HAP-1 (cell line): ENCODE measurements around the gene RBM43.
A peak's percentile ranks its signal among the peaks of the same experiment; 100 is the strongest.
"Not testable (repeated sequence)": the region's sequence is repeated elsewhere in the genome, so short reads cannot be mapped to it uniquely, and the experiment has no call there.

Experiments
- DNase-seq, 2 experiments: peaks; one replicate each; pipeline ENCODE4 v3.0.0-alpha.2; 2016 to 2020; ENCODE audit warnings: low spot score in 2 of 2
- H3K27me3 ChIP-seq: fragments of 250-450 bp; sonication (Bioruptor Pico); 2 replicates; pipeline ENCODE4 v1.5.1; 2020; ENCODE audit warnings: low read depth, mild to moderate bottlenecking, moderate library complexity
- H3K36me3 ChIP-seq: fragments of 250-450 bp; sonication (Bioruptor Pico); replicated peaks from 2 replicates; pipeline ENCODE4 v1.5.1; 2020; ENCODE audit warnings: mild to moderate bottlenecking
- H3K4me1 ChIP-seq: fragments of 250-450 bp; sonication (Bioruptor Pico); 2 replicates; pipeline ENCODE4 v1.5.1; 2020; ENCODE audit warnings: mild to moderate bottlenecking
- H3K4me3 ChIP-seq: fragments of 250-450 bp; sonication (Bioruptor Pico); 2 replicates; pipeline ENCODE4 v1.5.1; 2020; ENCODE audit warnings: mild to moderate bottlenecking, moderate library complexity
- H3K9me3 ChIP-seq: fragments of 250-450 bp; sonication (Bioruptor Pico); 2 replicates; pipeline ENCODE4 v1.5.1; 2020; ENCODE audit warnings: mild to moderate bottlenecking, moderate library complexity
- in situ Hi-C: fragments of 300-500 bp; cut with MboI; formaldehyde crosslinking; loops from 3 replicates; pipeline ENCODE4 v1.14.3; 2020; ENCODE audit warnings: low sequenced_read_pairs, inconsistent platforms, mixed read lengths

The RBM43 gene

GRCh38 chr2:151261231-151261976 lies at the start of gene RBM43:
Gene RBM43, minus strand, starts transcription at chr2:151261863. Its CDS starts 136 bp downstream, at chr2:151261727.
- H3K27me3 ChIP-seq: no peaks in the 10 kb centered on the region
- H3K9me3 ChIP-seq: no peaks in the 10 kb centered on the region
- DNase-seq: peak; percentile 76 to 84
- H3K4me1 ChIP-seq: peaks cover 11% of the 10 kb centered on the region
- H3K36me3 ChIP-seq: no peaks in the 10 kb centered on the region
- in situ Hi-C loops: no loop called here
- peak within 1 kb of the TSS; percentile 41 for H3K4me3 ChIP-seq

GRCh38 chr2:151310313-151310712 lies 48.6 kb upstream of the RBM43 start:
- in situ Hi-C loops, DNase-seq: not testable (repeated sequence)

GRCh38 chr2:151306621-151307020 lies 45.0 kb upstream of the RBM43 start:
- no peak overlapping the region for H3K4me3 ChIP-seq
- no peaks in the 10 kb centered on the region for H3K36me3 ChIP-seq
- in situ Hi-C loops: no loop called here
- H3K9me3 ChIP-seq: no peaks in the 10 kb centered on the region
- DNase-seq: no peak
- no peaks in the 10 kb centered on the region for H3K4me1 ChIP-seq
- H3K27me3 ChIP-seq: no peaks in the 10 kb centered on the region

More at GRCh38 chr2:151310313-151310712, 48.6 kb upstream of the RBM43 start:
- H3K9me3 ChIP-seq, H3K4me1 ChIP-seq, H3K36me3 ChIP-seq, H3K4me3 ChIP-seq, H3K27me3 ChIP-seq: not testable (repeated sequence)

GRCh38 chr2:151305129-151305691 lies 43.5 kb upstream of the RBM43 start:
- Histone ChIP-seq H3K4me3 (no peak overlapping the region), H3K9me3 (no peaks in the 10 kb centered on the region), H3K27me3 (no peaks in the 10 kb centered on the region), H3K36me3 (no peaks in the 10 kb centered on the region), H3K4me1 (no peaks in the 10 kb centered on the region)
- in situ Hi-C loops: no loop called here
- DNase-seq: no peak

- H3K27me3 ChIP-seq: no peaks in the 10 kb centered on the region
- no peaks in the 10 kb centered on the region for H3K4me1 ChIP-seq
- H3K9me3 ChIP-seq: no peaks in the 10 kb centered on the region
- H3K4me3 ChIP-seq: no peak overlapping the region
- H3K36me3 ChIP-seq: no peaks in the 10 kb centered on the region
- no peak for DNase-seq
- in situ Hi-C loops: no loop called here
Observed at GRCh38 chr2:151302879-151303278, 41.2 kb upstream of the RBM43 start.

- Histone ChIP-seq H3K4me1 (no peaks in the 10 kb centered on the region), H3K36me3 (no peaks in the 10 kb centered on the region), H3K4me3 (no peak overlapping the region), H3K9me3 (no peaks in the 10 kb centered on the region), H3K27me3 (no peaks in the 10 kb centered on the region)
- DNase-seq: no peak
- in situ Hi-C loops: no loop called here
Observed at GRCh38 chr2:151302404-151302803, 40.7 kb upstream of the RBM43 start.

GRCh38 chr2:151299920-151300539 lies 38.4 kb upstream of the RBM43 start:
- in situ Hi-C loops: no loop called here
- Histone ChIP-seq H3K9me3 (no peaks in the 10 kb centered on the region), H3K4me1 (no peaks in the 10 kb centered on the region), H3K27me3 (no peaks in the 10 kb centered on the region), H3K36me3 (no peaks in the 10 kb centered on the region), H3K4me3 (no peak overlapping the region)
- no peak for DNase-seq

- Histone ChIP-seq H3K9me3 (no peaks in the 10 kb centered on the region), H3K36me3 (no peaks in the 10 kb centered on the region), H3K4me1 (no peaks in the 10 kb centered on the region), H3K4me3 (no peak overlapping the region), H3K27me3 (no peaks in the 10 kb centered on the region)
- no peak for DNase-seq
- in situ Hi-C loops: no loop called here
Observed at GRCh38 chr2:151297882-151298281, 36.2 kb upstream of the RBM43 start.

- H3K4me1 ChIP-seq, in situ Hi-C loops, H3K4me3 ChIP-seq, H3K27me3 ChIP-seq, H3K36me3 ChIP-seq, H3K9me3 ChIP-seq, DNase-seq: not testable (repeated sequence)
Observed at GRCh38 chr2:151295926-151296325, 34.3 kb upstream of the RBM43 start.

GRCh38 chr2:151292546-151292945 lies 30.9 kb upstream of the RBM43 start:
- H3K36me3 ChIP-seq: no peaks in the 10 kb centered on the region
- no peaks in the 10 kb centered on the region for H3K9me3 ChIP-seq
- H3K4me3 ChIP-seq: no peak overlapping the region
- H3K27me3 ChIP-seq: no peaks in the 10 kb centered on the region
- in situ Hi-C loops: no loop called here
- H3K4me1 ChIP-seq: peaks cover 8% of the 10 kb centered on the region
- DNase-seq: no peak

- no peak for DNase-seq
- in situ Hi-C loops: no loop called here
- H3K36me3 ChIP-seq: no peaks in the 10 kb centered on the region
Observed at GRCh38 chr2:151292141-151292540, 30.5 kb upstream of the RBM43 start.

GRCh38 chr2:151291224-151291623 lies 29.6 kb upstream of the RBM43 start:
- peaks cover 8% of the 10 kb centered on the region for H3K4me1 ChIP-seq
- H3K4me3 ChIP-seq: no peak overlapping the region
- in situ Hi-C loops: no loop called here
- no peak for DNase-seq
- no peaks in the 10 kb centered on the region for H3K36me3 ChIP-seq
- no peaks in the 10 kb centered on the region for H3K9me3 ChIP-seq
- no peaks in the 10 kb centered on the region for H3K27me3 ChIP-seq

More at GRCh38 chr2:151292141-151292540, 30.5 kb upstream of the RBM43 start:
- Histone ChIP-seq H3K4me3 (no peak overlapping the region), H3K27me3 (no peaks in the 10 kb centered on the region), H3K9me3 (no peaks in the 10 kb centered on the region), H3K4me1 (peaks cover 8% of the 10 kb centered on the region)

GRCh38 chr2:151289972-151290866 lies 28.6 kb upstream of the RBM43 start:
- Histone ChIP-seq H3K36me3 (no peaks in the 10 kb centered on the region), H3K4me1 (peaks cover 8% of the 10 kb centered on the region), H3K4me3 (peak overlapping the region; percentile 30), H3K27me3 (no peaks in the 10 kb centered on the region), H3K9me3 (no peaks in the 10 kb centered on the region)
- in situ Hi-C loops: no loop called here
- DNase-seq: peak; percentile 14 to 52
